ENCODE data around the gene LY6G6D. TPM values are rescaled to one million over a fixed set of nuclear protein-coding genes. Genes with fewer than 3 reads are reported as not detected.

LY6G6D gene
- total RNA-seq, 1 experiment from 2014 or later: not detected

GRCh38 chr6:31701666-31702404, 13.3 kb upstream of the LY6G6D start:
- ChIA-PET POLR2A (no interaction called here), CTCF (interaction anchor here (1.8 to 2.2 kb wide), 3 partner anchors 12 to 250 kb away, joined by 5 to 15 read pairs (median 10); no protein-coding TSS in a partner anchor)
- ATAC-seq (no peak), DNase-seq (ENCODE audit: low spot score) (no peak)
- TF ChIP-seq ETV6 (CRISPR knock-in tag; IDR thresholded peaks at IDR 0.05) (no peak), TEAD1 (CRISPR knock-in tag; IDR thresholded peaks at IDR 0.05) (no peak), SMAD4 (CRISPR knock-in tag; IDR thresholded peaks at IDR 0.05) (no peak), TP53 (CRISPR knock-in tag; IDR thresholded peaks at IDR 0.05) (no peak), NR1H2 (CRISPR knock-in tag; IDR thresholded peaks at IDR 0.05) (no peak), ELF4 (CRISPR knock-in tag; IDR thresholded peaks at IDR 0.05; ENCODE audit: low read depth) (no peak), ZNF317 (CRISPR knock-in tag; IDR thresholded peaks at IDR 0.05; ENCODE audit: borderline replicate concordance, low read depth) (no peak), NFYB (CRISPR knock-in tag; conservative IDR thresholded peaks at IDR 0.05; ENCODE audit: low read depth) (no peak), CREM (CRISPR knock-in tag; IDR thresholded peaks at IDR 0.05) (no peak), CREB1 (CRISPR knock-in tag; IDR thresholded peaks at IDR 0.05) (no peak), ZNF232 (CRISPR knock-in tag; IDR thresholded peaks at IDR 0.05) (no peak), KAT7 (CRISPR knock-in tag; IDR thresholded peaks at IDR 0.05; ENCODE audit: borderline replicate concordance) (no peak), TEAD4 (CRISPR knock-in tag; IDR thresholded peaks at IDR 0.05) (no peak), ZNF671 (CRISPR knock-in tag; IDR thresholded peaks at IDR 0.05) (no peak)
- TF ChIP-seq, protein P1, sequence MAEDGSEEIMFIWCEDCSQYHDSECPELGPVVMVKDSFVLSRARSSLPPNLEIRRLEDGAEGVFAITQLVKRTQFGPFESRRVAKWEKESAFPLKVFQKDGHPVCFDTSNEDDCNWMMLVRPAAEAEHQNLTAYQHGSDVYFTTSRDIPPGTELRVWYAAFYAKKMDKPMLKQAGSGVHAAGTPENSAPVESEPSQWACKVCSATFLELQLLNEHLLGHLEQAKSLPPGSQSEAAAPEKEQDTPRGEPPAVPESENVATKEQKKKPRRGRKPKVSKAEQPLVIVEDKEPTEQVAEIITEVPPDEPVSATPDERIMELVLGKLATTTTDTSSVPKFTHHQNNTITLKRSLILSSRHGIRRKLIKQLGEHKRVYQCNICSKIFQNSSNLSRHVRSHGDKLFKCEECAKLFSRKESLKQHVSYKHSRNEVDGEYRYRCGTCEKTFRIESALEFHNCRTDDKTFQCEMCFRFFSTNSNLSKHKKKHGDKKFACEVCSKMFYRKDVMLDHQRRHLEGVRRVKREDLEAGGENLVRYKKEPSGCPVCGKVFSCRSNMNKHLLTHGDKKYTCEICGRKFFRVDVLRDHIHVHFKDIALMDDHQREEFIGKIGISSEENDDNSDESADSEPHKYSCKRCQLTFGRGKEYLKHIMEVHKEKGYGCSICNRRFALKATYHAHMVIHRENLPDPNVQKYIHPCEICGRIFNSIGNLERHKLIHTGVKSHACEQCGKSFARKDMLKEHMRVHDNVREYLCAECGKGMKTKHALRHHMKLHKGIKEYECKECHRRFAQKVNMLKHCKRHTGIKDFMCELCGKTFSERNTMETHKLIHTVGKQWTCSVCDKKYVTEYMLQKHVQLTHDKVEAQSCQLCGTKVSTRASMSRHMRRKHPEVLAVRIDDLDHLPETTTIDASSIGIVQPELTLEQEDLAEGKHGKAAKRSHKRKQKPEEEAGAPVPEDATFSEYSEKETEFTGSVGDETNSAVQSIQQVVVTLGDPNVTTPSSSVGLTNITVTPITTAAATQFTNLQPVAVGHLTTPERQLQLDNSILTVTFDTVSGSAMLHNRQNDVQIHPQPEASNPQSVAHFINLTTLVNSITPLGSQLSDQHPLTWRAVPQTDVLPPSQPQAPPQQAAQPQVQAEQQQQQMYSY (CRISPR knock-in tag; IDR thresholded peaks at IDR 0.05): no peak
- TF ChIP-seq, protein P2, sequence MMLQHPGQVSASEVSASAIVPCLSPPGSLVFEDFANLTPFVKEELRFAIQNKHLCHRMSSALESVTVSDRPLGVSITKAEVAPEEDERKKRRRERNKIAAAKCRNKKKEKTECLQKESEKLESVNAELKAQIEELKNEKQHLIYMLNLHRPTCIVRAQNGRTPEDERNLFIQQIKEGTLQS (CRISPR knock-in tag; conservative IDR thresholded peaks at IDR 0.05): no peak
- peak overlapping the region; percentile 95 for H3K4me3 Mint-ChIP-seq
- H3K27ac Mint-ChIP-seq: peak overlapping the region; percentile 94
- no peaks in the 10 kb centered on the region; the same call in 1 of the 2 replicates for H3K36me3 Mint-ChIP-seq
- peaks cover 12% of the 10 kb centered on the region for H3K4me1 Mint-ChIP-seq
- H3K27me3 Mint-ChIP-seq (ENCODE audit: low read depth): peaks cover 3% of the 10 kb centered on the region; the same call in 1 of the 2 replicates
- H3K9me3 Mint-ChIP-seq: no peaks in the 10 kb centered on the region

GRCh38 chr6:31702405-31702818, 12.7 kb upstream of the LY6G6D start:
- H3K4me3 Mint-ChIP-seq: peak overlapping the region; percentile 95
- H3K36me3 Mint-ChIP-seq: no peaks in the 10 kb centered on the region; the same call in 1 of the 2 replicates
- POLR2A ChIA-PET: interaction anchor here (1.2 to 1.3 kb wide), 3 partner anchors 38 to 125 kb away, joined by 4 to 5 read pairs (median 4); partner anchors contain the start of genes GPANK1 and HSPA1B
- H3K4me1 Mint-ChIP-seq: peaks cover 12% of the 10 kb centered on the region
- peaks cover 7% of the 10 kb centered on the region; the same call in 1 of the 2 replicates for H3K27me3 Mint-ChIP-seq (ENCODE audit: low read depth)
- CTCF ChIA-PET: interaction anchor here (0.8 to 2.2 kb wide), 9 partner anchors 13 to 250 kb away, joined by 4 to 15 read pairs (median 7); partner anchors contain the start of genes DDAH2, LY6G5C and VARS1
- peak overlapping the region; percentile 94 for H3K27ac Mint-ChIP-seq
- DNase-seq (ENCODE audit: low spot score) (no peak), ATAC-seq (peak; percentile 14)
- no peaks in the 10 kb centered on the region for H3K9me3 Mint-ChIP-seq
- no peak for TF ChIP-seq JUN (CRISPR knock-in tag; IDR thresholded peaks at IDR 0.05)
- TF ChIP-seq FOXP1 (CRISPR knock-in tag; IDR thresholded peaks at IDR 0.05; ENCODE audit: borderline replicate concordance): no peak
- no peak for TF ChIP-seq SMAD3 (CRISPR knock-in tag; IDR thresholded peaks at IDR 0.05; ENCODE audit: borderline replicate concordance)
- TF ChIP-seq, protein P3, sequence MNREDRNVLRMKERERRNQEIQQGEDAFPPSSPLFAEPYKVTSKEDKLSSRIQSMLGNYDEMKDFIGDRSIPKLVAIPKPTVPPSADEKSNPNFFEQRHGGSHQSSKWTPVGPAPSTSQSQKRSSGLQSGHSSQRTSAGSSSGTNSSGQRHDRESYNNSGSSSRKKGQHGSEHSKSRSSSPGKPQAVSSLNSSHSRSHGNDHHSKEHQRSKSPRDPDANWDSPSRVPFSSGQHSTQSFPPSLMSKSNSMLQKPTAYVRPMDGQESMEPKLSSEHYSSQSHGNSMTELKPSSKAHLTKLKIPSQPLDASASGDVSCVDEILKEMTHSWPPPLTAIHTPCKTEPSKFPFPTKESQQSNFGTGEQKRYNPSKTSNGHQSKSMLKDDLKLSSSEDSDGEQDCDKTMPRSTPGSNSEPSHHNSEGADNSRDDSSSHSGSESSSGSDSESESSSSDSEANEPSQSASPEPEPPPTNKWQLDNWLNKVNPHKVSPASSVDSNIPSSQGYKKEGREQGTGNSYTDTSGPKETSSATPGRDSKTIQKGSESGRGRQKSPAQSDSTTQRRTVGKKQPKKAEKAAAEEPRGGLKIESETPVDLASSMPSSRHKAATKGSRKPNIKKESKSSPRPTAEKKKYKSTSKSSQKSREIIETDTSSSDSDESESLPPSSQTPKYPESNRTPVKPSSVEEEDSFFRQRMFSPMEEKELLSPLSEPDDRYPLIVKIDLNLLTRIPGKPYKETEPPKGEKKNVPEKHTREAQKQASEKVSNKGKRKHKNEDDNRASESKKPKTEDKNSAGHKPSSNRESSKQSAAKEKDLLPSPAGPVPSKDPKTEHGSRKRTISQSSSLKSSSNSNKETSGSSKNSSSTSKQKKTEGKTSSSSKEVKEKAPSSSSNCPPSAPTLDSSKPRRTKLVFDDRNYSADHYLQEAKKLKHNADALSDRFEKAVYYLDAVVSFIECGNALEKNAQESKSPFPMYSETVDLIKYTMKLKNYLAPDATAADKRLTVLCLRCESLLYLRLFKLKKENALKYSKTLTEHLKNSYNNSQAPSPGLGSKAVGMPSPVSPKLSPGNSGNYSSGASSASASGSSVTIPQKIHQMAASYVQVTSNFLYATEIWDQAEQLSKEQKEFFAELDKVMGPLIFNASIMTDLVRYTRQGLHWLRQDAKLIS (CRISPR knock-in tag; IDR thresholded peaks at IDR 0.05; ENCODE audit: borderline replicate concordance): no peak
- TF ChIP-seq, protein P4, sequence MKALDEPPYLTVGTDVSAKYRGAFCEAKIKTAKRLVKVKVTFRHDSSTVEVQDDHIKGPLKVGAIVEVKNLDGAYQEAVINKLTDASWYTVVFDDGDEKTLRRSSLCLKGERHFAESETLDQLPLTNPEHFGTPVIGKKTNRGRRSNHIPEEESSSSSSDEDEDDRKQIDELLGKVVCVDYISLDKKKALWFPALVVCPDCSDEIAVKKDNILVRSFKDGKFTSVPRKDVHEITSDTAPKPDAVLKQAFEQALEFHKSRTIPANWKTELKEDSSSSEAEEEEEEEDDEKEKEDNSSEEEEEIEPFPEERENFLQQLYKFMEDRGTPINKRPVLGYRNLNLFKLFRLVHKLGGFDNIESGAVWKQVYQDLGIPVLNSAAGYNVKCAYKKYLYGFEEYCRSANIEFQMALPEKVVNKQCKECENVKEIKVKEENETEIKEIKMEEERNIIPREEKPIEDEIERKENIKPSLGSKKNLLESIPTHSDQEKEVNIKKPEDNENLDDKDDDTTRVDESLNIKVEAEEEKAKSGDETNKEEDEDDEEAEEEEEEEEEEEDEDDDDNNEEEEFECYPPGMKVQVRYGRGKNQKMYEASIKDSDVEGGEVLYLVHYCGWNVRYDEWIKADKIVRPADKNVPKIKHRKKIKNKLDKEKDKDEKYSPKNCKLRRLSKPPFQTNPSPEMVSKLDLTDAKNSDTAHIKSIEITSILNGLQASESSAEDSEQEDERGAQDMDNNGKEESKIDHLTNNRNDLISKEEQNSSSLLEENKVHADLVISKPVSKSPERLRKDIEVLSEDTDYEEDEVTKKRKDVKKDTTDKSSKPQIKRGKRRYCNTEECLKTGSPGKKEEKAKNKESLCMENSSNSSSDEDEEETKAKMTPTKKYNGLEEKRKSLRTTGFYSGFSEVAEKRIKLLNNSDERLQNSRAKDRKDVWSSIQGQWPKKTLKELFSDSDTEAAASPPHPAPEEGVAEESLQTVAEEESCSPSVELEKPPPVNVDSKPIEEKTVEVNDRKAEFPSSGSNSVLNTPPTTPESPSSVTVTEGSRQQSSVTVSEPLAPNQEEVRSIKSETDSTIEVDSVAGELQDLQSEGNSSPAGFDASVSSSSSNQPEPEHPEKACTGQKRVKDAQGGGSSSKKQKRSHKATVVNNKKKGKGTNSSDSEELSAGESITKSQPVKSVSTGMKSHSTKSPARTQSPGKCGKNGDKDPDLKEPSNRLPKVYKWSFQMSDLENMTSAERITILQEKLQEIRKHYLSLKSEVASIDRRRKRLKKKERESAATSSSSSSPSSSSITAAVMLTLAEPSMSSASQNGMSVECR (CRISPR knock-in tag; IDR thresholded peaks at IDR 0.05; ENCODE audit: borderline replicate concordance): no peak
- no peak for TF ChIP-seq ZNF219 (CRISPR knock-in tag; IDR thresholded peaks at IDR 0.05; ENCODE audit: borderline replicate concordance)
- TF ChIP-seq CREB1 (CRISPR knock-in tag; IDR thresholded peaks at IDR 0.05): no peak
- TF ChIP-seq EMX1 (CRISPR knock-in tag; IDR thresholded peaks at IDR 0.05): no peak
- TF ChIP-seq ETV6 (CRISPR knock-in tag; IDR thresholded peaks at IDR 0.05): no peak
- no peak for TF ChIP-seq CBFB (CRISPR knock-in tag; IDR thresholded peaks at IDR 0.05; ENCODE audit: low read depth)

Measured in WTC11 (cell line).